Keratinocyte (primary cell): Measurements from ENCODE around the gene PRKAG2.
"Not testable (repeated sequence)": the region's sequence is repeated elsewhere in the genome, so short reads cannot be mapped to it uniquely, and the experiment has no call there.

ENCODE experiments used
- CTCF ChIP-seq, 3 experiments: IDR thresholded peaks in 1 of 3; conservative IDR thresholded peaks in 1 of 3; optimal IDR thresholded peaks in 1 of 3; 2 replicates in 2 of 3; 3 replicates in 1 of 3; pipeline versions ENCODE3 to v1.5.1; 2011; ENCODE audit warnings: low read length in 3 of 3, mild to moderate bottlenecking in 3 of 3, moderate library complexity in 2 of 3, control low read depth in 1 of 3, inconsistent platforms in 1 of 3; ENCODE audit not compliant: insufficient read depth in 2 of 3; ENCODE audit errors: extremely low read depth in 1 of 3
- EZH2 ChIP-seq: IDR thresholded peaks from one replicate; pipeline ENCODE4 v1.6.1; 2012; ENCODE audit warnings: inconsistent platforms, mild to moderate bottlenecking, low read length, moderate library complexity

GRCh38 chr7:151573046-151573445 lies 303.9 kb downstream of the PRKAG2 start:
- TF ChIP-seq CTCF (optimal IDR thresholded peaks at IDR 0.05 in 1 of 3, IDR thresholded peaks at IDR 0.05 in 1 of 3, conservative IDR thresholded peaks at IDR 0.05 in 1 of 3; ENCODE audit: extremely low read depth in 1 of 3, insufficient read depth in 2 of 3, low read length in 3 of 3); EZH2: not testable (repeated sequence)
